Measurements from ENCODE around the gene SLC4A8. TPM values are rescaled to one million over a fixed set of nuclear protein-coding genes. Genes with fewer than 3 reads are reported as not detected.

Gene SLC4A8
- 1.0 and 1.7 TPM in 2 replicates for total RNA-seq

- H3K4me3 ChIP-seq (ENCODE audit: low read depth, low read length): peak within 1 kb of the TSS; percentile 63
- TF ChIP-seq CTCF (IDR thresholded peaks at IDR 0.05; ENCODE audit: insufficient read depth, low read length, poor library complexity, severe bottlenecking): peak; percentile 84
- H3K36me3 ChIP-seq (ENCODE audit: control insufficient read depth, insufficient read depth, low read length): no peaks in the 10 kb centered on the region
- peak; percentile 42 for DNase-seq (ENCODE audit: low read depth)
- no peaks in the 10 kb centered on the region for H3K27me3 ChIP-seq (ENCODE audit: control insufficient read depth, insufficient read depth, low read length)
These were observed at the start of gene SLC4A8 for GRCh38 chr12:51424662-51425539. Gene SLC4A8 (plus strand): TSS chr12:51424831. CDS start chr12:51424988, 157 bp downstream.

GRCh38 chr12:51374856-51375255, 49.8 kb upstream of the SLC4A8 start:
- DNase-seq (ENCODE audit: low read depth): no peak
- TF ChIP-seq CTCF (IDR thresholded peaks at IDR 0.05; ENCODE audit: insufficient read depth, low read length, poor library complexity, severe bottlenecking): no peak
- H3K27me3 ChIP-seq (ENCODE audit: control insufficient read depth, insufficient read depth, low read length): no peaks in the 10 kb centered on the region
- H3K4me3 ChIP-seq (ENCODE audit: low read depth, low read length): no peak overlapping the region
- no peaks in the 10 kb centered on the region for H3K36me3 ChIP-seq (ENCODE audit: control insufficient read depth, insufficient read depth, low read length)

GRCh38 chr12:51377099-51377984, 47.3 kb upstream of the SLC4A8 start:
- Histone ChIP-seq H3K4me3 (ENCODE audit: low read depth, low read length) (no peak overlapping the region), H3K36me3 (ENCODE audit: control insufficient read depth, insufficient read depth, low read length) (no peaks in the 10 kb centered on the region), H3K27me3 (ENCODE audit: control insufficient read depth, insufficient read depth, low read length) (no peaks in the 10 kb centered on the region)
- DNase-seq (ENCODE audit: low read depth): no peak
- TF ChIP-seq CTCF (IDR thresholded peaks at IDR 0.05; ENCODE audit: insufficient read depth, low read length, poor library complexity, severe bottlenecking): no peak

GRCh38 chr12:51378749-51379148, 45.9 kb upstream of the SLC4A8 start:
- no peak overlapping the region for H3K4me3 ChIP-seq (ENCODE audit: low read depth, low read length)
- TF ChIP-seq CTCF (IDR thresholded peaks at IDR 0.05; ENCODE audit: insufficient read depth, low read length, poor library complexity, severe bottlenecking): no peak
- H3K27me3 ChIP-seq (ENCODE audit: control insufficient read depth, insufficient read depth, low read length): no peaks in the 10 kb centered on the region
- no peak for DNase-seq (ENCODE audit: low read depth)
- H3K36me3 ChIP-seq (ENCODE audit: control insufficient read depth, insufficient read depth, low read length): no peaks in the 10 kb centered on the region

- Histone ChIP-seq H3K4me3 (ENCODE audit: low read depth, low read length) (no peak overlapping the region), H3K36me3 (ENCODE audit: control insufficient read depth, insufficient read depth, low read length) (no peaks in the 10 kb centered on the region), H3K27me3 (ENCODE audit: control insufficient read depth, insufficient read depth, low read length) (no peaks in the 10 kb centered on the region)
- no peak for DNase-seq (ENCODE audit: low read depth)
- TF ChIP-seq CTCF (IDR thresholded peaks at IDR 0.05; ENCODE audit: insufficient read depth, low read length, poor library complexity, severe bottlenecking): no peak
These were observed 45.1 kb upstream of the SLC4A8 start for GRCh38 chr12:51379571-51379970.
